ENCODE results near the gene KCNQ1. TPM values are rescaled to one million over a fixed set of nuclear protein-coding genes. Genes with fewer than 3 reads are reported as not detected.

Gene KCNQ1
- polyA plus RNA-seq, 1 donor (not counting 4 experiments of a cell fraction or from before 2014, with no cell fraction given): not detected

GRCh38 chr11:2593393-2593950 lies 148.7 kb downstream of the KCNQ1 start:
- no peak for FAIRE-seq
- Histone ChIP-seq H3K9me1 (ENCODE audit: control insufficient read depth, extremely low read depth, insufficient read depth, low read length) (no peaks in the 10 kb centered on the region), H3K79me2 (ENCODE audit: control insufficient read depth, insufficient read depth, low read length) (no peaks in the 10 kb centered on the region), H3K27me3 (ENCODE audit: control insufficient read depth, extremely low read depth, insufficient read depth, low read length) (peaks cover 11% of the 10 kb centered on the region), H3K9ac (ENCODE audit: control insufficient read depth, extremely low read depth, insufficient read depth, low read length) (no peak overlapping the region), H2AFZ (ENCODE audit: control insufficient read depth, low read length) (no peak overlapping the region), H3K4me2 (ENCODE audit: control insufficient read depth, extremely low read depth, insufficient read depth, low read depth, low read length) (no peak overlapping the region), H3K9me3 (ENCODE audit: control insufficient read depth, low read depth, low read length) (no peaks in the 10 kb centered on the region), H3K36me3 (ENCODE audit: control insufficient read depth in 2 of 2, extremely low read depth in 1 of 2, insufficient read depth in 2 of 2, low read length in 2 of 2) (no peaks in the 10 kb centered on the region), H3K4me1 (ENCODE audit: control insufficient read depth, extremely low read depth, insufficient read depth, low read length) (no peaks in the 10 kb centered on the region), H4K20me1 (ENCODE audit: control insufficient read depth, extremely low read depth, insufficient read depth, low read length) (no peaks in the 10 kb centered on the region), H3K4me3 (ENCODE audit: control insufficient read depth in 2 of 3, extremely low read depth in 1 of 3, insufficient read depth in 2 of 3, low read depth in 1 of 3, low read length in 3 of 3) (no peak overlapping the region), H3K27ac (ENCODE audit: control insufficient read depth, insufficient read depth, low read length) (no peak overlapping the region)
- DNase-seq (ENCODE audit: low read depth, low spot score): no peak
- dilution Hi-C loops (cut with MboI; ENCODE audit: extremely low pct_ligation_motif_present, low sequenced_read_pairs): no loop called here
- TF ChIP-seq CTCF (optimal IDR thresholded peaks at IDR 0.05 in 1 of 3, IDR thresholded peaks at IDR 0.05 in 1 of 3, conservative IDR thresholded peaks at IDR 0.05 in 1 of 3; ENCODE audit: extremely low read depth in 1 of 3, insufficient read depth in 2 of 3, low read length in 3 of 3) (no peak), EZH2 (IDR thresholded peaks at IDR 0.05; ENCODE audit: low read length) (no peak)

- Histone ChIP-seq H3K4me1 (ENCODE audit: control insufficient read depth, extremely low read depth, insufficient read depth, low read length) (no peaks in the 10 kb centered on the region), H3K9ac (ENCODE audit: control insufficient read depth, extremely low read depth, insufficient read depth, low read length) (no peak overlapping the region), H2AFZ (ENCODE audit: control insufficient read depth, low read length) (no peak overlapping the region), H3K27me3 (ENCODE audit: control insufficient read depth, extremely low read depth, insufficient read depth, low read length) (peaks cover 13% of the 10 kb centered on the region), H3K9me1 (ENCODE audit: control insufficient read depth, extremely low read depth, insufficient read depth, low read length) (no peaks in the 10 kb centered on the region), H3K4me2 (ENCODE audit: control insufficient read depth, extremely low read depth, insufficient read depth, low read depth, low read length) (no peak overlapping the region), H3K4me3 (ENCODE audit: control insufficient read depth in 2 of 3, extremely low read depth in 1 of 3, insufficient read depth in 2 of 3, low read depth in 1 of 3, low read length in 3 of 3) (no peak overlapping the region), H3K27ac (ENCODE audit: control insufficient read depth, insufficient read depth, low read length) (no peak overlapping the region), H3K9me3 (ENCODE audit: control insufficient read depth, low read depth, low read length) (peaks cover 2% of the 10 kb centered on the region), H3K79me2 (ENCODE audit: control insufficient read depth, insufficient read depth, low read length) (no peaks in the 10 kb centered on the region), H4K20me1 (ENCODE audit: control insufficient read depth, extremely low read depth, insufficient read depth, low read length) (no peaks in the 10 kb centered on the region), H3K36me3 (ENCODE audit: control insufficient read depth in 2 of 2, extremely low read depth in 1 of 2, insufficient read depth in 2 of 2, low read length in 2 of 2) (no peaks in the 10 kb centered on the region)
- dilution Hi-C loops (cut with MboI; ENCODE audit: extremely low pct_ligation_motif_present, low sequenced_read_pairs): no loop called here
- FAIRE-seq (no peak), DNase-seq (ENCODE audit: low read depth, low spot score) (no peak)
- no peak for TF ChIP-seq EZH2 (IDR thresholded peaks at IDR 0.05; ENCODE audit: low read length)
- no peak for TF ChIP-seq CTCF (optimal IDR thresholded peaks at IDR 0.05 in 1 of 3, IDR thresholded peaks at IDR 0.05 in 1 of 3, conservative IDR thresholded peaks at IDR 0.05 in 1 of 3; ENCODE audit: extremely low read depth in 1 of 3, insufficient read depth in 2 of 3, low read length in 3 of 3)
Observed at GRCh38 chr11:2594267-2594666, 149.5 kb downstream of the KCNQ1 start.

Measured in keratinocyte (primary cell).